ENCODE results near the gene PRRC2B.

DNA sequence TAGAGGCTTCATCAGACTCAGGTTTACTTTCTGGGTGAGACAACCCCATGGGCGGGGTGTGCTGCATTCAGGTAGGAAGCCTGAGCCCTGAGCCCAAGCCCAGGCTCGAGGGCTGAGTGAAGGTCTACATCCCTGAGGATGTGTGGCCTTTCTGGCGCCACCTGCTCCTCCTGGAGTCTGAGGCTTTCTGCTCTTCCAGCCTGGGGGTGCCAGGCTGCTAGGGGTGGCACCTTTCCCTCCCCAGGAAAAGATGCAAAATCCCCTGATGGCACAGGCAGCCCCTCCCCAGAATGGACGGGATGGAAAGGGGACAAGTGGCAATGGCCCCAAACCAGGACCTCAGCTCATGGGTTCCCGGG lies 44.4 kb upstream of the PRRC2B start:
- TF ChIP-seq, protein P1, sequence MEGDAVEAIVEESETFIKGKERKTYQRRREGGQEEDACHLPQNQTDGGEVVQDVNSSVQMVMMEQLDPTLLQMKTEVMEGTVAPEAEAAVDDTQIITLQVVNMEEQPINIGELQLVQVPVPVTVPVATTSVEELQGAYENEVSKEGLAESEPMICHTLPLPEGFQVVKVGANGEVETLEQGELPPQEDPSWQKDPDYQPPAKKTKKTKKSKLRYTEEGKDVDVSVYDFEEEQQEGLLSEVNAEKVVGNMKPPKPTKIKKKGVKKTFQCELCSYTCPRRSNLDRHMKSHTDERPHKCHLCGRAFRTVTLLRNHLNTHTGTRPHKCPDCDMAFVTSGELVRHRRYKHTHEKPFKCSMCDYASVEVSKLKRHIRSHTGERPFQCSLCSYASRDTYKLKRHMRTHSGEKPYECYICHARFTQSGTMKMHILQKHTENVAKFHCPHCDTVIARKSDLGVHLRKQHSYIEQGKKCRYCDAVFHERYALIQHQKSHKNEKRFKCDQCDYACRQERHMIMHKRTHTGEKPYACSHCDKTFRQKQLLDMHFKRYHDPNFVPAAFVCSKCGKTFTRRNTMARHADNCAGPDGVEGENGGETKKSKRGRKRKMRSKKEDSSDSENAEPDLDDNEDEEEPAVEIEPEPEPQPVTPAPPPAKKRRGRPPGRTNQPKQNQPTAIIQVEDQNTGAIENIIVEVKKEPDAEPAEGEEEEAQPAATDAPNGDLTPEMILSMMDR (IDR thresholded peaks at IDR 0.05; ENCODE audit: low read length), result no peak
- TF ChIP-seq EZH2phosphoT487 (IDR thresholded peaks at IDR 0.05; ENCODE audit: low read length) (no peak), EZH2 (optimal IDR thresholded peaks at IDR 0.05; ENCODE audit: low read depth, low read length) (no peak)
